ENCODE data around the gene ZBTB43.

GRCh38 chr9:126804198-126804695, 593 bp upstream of the ZBTB43 start:
- TF ChIP-seq CTCF (IDR thresholded peaks at IDR 0.05) (no peak), POLR2A (IDR thresholded peaks at IDR 0.05) (no peak)

Data from thyroid gland (tissue), 4 donors.